Measurements from ENCODE around the gene NTRK1.
A peak's percentile ranks its signal among the peaks of the same experiment; 100 is the strongest.

The NTRK1 gene

DNA sequence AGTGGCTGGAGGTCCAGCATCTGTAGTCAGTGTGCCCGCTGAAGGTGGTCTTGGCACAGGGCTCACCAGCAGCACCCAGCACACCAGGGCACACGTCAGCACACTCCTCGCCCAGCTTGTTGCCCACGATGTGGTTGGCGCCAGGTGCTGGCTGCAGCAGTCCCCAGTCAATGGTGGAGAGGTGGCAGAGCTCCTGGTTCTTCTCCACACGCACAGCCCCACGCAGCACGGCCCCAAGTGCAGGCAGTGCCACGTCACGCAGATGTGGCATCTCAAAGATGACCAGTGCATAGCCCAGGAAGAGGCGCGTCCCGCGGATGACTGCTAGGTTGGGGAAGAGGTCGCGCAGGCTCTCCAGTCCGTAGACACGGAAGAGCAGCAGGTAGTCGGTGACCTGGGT is 6.9 kb upstream of the NTRK1 start:
- H3K4me3 ChIP-seq (ENCODE audit: insufficient read depth, low read depth, low read length, poor library complexity, severe bottlenecking): no peak overlapping the region
- H3K27ac ChIP-seq (ENCODE audit: insufficient read depth, low read length, poor library complexity, severe bottlenecking): no peak overlapping the region
- no peak for DNase-seq
- no peaks in the 10 kb centered on the region for H3K36me3 ChIP-seq (ENCODE audit: control insufficient read depth, insufficient read depth, low read length)
- no peaks in the 10 kb centered on the region for H3K9me3 ChIP-seq (ENCODE audit: control insufficient read depth, low read length)
- H3K27me3 ChIP-seq (replicated peaks; ENCODE audit: control insufficient read depth, insufficient read depth, low read length, poor library complexity, severe bottlenecking): no peaks in the 10 kb centered on the region
- H3K4me1 ChIP-seq (ENCODE audit: control insufficient read depth, insufficient read depth, low read length, poor library complexity, severe bottlenecking): peaks cover 6% of the 10 kb centered on the region

DNA sequence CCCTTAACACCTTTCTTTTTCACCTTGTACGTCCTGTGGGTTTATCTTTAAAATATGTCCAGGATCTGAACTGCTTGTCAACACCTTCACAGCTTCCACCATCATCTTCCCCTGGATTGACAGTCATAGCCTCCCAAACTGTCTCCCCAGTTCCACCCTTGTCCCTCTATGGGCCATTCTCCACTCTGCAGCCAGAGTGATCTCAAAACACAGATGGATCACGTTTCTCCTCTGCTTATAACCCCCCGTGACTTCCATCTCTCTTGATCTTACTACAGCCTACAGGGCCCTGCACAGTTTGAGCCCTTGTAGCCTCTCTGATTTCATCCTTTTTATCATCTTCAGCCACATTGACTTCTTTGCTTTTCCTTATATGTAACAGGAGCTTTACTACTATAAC is 6.0 kb upstream of the NTRK1 start:
- Histone ChIP-seq H3K4me3 (ENCODE audit: insufficient read depth, low read depth, low read length, poor library complexity, severe bottlenecking) (no peak overlapping the region), H3K9me3 (ENCODE audit: control insufficient read depth, low read length) (no peaks in the 10 kb centered on the region), H3K4me1 (ENCODE audit: control insufficient read depth, insufficient read depth, low read length, poor library complexity, severe bottlenecking) (peaks cover 6% of the 10 kb centered on the region), H3K36me3 (ENCODE audit: control insufficient read depth, insufficient read depth, low read length) (no peaks in the 10 kb centered on the region), H3K27me3 (replicated peaks; ENCODE audit: control insufficient read depth, insufficient read depth, low read length, poor library complexity, severe bottlenecking) (no peaks in the 10 kb centered on the region), H3K27ac (ENCODE audit: insufficient read depth, low read length, poor library complexity, severe bottlenecking) (no peak overlapping the region)
- DNase-seq: no peak

DNA sequence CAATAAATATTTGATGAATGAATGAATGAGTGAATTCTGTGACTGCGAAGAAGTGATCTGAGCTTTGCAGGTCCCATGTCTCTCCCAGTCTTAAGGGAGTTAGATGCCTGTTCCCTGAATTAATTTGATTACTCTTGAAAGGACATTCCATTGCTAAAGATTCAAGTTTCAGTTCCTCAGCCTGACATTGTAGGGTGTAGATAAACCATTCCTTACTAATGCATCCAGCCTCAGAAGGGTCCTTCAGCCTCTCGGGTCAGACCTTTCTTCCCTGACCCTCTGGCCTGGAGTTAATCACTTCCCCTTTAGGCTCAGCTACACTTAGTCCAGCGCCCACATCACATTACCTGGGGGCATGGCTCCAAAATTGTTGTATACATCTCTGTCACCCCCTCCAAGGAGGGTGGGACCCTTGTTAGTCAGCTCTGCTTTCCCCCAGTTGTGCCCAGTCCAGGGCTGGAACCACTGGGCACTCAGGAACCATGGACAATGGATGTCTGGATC is 4.3 kb upstream of the NTRK1 start:
- H3K4me1 ChIP-seq (ENCODE audit: control insufficient read depth, insufficient read depth, low read length, poor library complexity, severe bottlenecking): peaks cover 23% of the 10 kb centered on the region
- peaks cover 7% of the 10 kb centered on the region for H3K27me3 ChIP-seq (replicated peaks; ENCODE audit: control insufficient read depth, insufficient read depth, low read length, poor library complexity, severe bottlenecking)
- H3K4me3 ChIP-seq (ENCODE audit: insufficient read depth, low read depth, low read length, poor library complexity, severe bottlenecking): no peak overlapping the region
- DNase-seq: no peak
- H3K27ac ChIP-seq (ENCODE audit: insufficient read depth, low read length, poor library complexity, severe bottlenecking): no peak overlapping the region
- H3K36me3 ChIP-seq (ENCODE audit: control insufficient read depth, insufficient read depth, low read length): no peaks in the 10 kb centered on the region
- no peaks in the 10 kb centered on the region for H3K9me3 ChIP-seq (ENCODE audit: control insufficient read depth, low read length)

DNA sequence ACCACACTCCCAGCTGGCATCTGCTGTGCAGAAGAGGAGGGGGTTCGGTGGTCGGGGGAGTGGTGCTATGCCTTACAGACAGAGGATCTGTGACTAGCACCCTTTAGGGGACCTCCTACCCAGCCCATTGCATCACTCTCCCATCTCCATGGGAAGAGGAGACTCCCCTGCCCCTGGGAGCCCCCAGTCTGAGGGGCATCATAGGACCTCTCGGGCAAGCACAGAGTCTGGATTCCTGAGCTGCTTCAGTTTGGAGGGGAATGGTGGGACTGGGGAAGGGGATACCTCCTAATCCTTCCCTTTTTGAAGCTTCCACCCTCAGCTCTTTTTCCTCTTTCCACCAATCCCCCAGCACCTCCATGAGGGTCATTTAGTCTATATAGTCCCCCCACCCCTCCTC is 3.1 kb upstream of the NTRK1 start:
- Histone ChIP-seq H3K4me3 (ENCODE audit: insufficient read depth, low read depth, low read length, poor library complexity, severe bottlenecking) (no peak overlapping the region), H3K27me3 (replicated peaks; ENCODE audit: control insufficient read depth, insufficient read depth, low read length, poor library complexity, severe bottlenecking) (peaks cover 19% of the 10 kb centered on the region), H3K9me3 (ENCODE audit: control insufficient read depth, low read length) (no peaks in the 10 kb centered on the region), H3K27ac (ENCODE audit: insufficient read depth, low read length, poor library complexity, severe bottlenecking) (no peak overlapping the region), H3K36me3 (ENCODE audit: control insufficient read depth, insufficient read depth, low read length) (no peaks in the 10 kb centered on the region), H3K4me1 (ENCODE audit: control insufficient read depth, insufficient read depth, low read length, poor library complexity, severe bottlenecking) (peaks cover 23% of the 10 kb centered on the region)
- no peak for DNase-seq

DNA sequence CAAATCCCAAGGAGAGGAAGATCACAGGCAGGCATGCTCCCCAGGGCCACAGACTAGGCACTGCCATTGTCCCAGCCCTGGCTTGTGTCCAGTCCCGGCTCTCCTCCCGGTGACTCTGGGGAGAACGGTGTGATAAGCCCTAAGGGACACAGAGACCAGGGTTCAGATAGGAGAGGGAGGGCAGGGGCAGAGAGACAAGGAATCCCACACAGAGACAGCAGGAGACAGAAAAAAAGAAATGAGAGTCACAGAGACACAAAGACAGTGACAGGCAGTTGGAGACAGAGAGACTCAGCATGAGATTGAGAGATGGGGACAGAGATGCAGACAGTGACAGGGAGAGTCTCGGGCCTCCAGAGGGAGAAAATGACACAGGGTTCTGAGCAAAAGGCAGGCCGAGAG is 2.1 kb upstream of the NTRK1 start:
- Histone ChIP-seq H3K36me3 (ENCODE audit: control insufficient read depth, insufficient read depth, low read length) (no peaks in the 10 kb centered on the region), H3K27ac (ENCODE audit: insufficient read depth, low read length, poor library complexity, severe bottlenecking) (no peak overlapping the region), H3K9me3 (ENCODE audit: control insufficient read depth, low read length) (no peaks in the 10 kb centered on the region), H3K27me3 (replicated peaks; ENCODE audit: control insufficient read depth, insufficient read depth, low read length, poor library complexity, severe bottlenecking) (peaks cover 19% of the 10 kb centered on the region), H3K4me1 (ENCODE audit: control insufficient read depth, insufficient read depth, low read length, poor library complexity, severe bottlenecking) (peaks cover 23% of the 10 kb centered on the region), H3K4me3 (ENCODE audit: insufficient read depth, low read depth, low read length, poor library complexity, severe bottlenecking) (no peak overlapping the region)
- DNase-seq: no peak

DNA sequence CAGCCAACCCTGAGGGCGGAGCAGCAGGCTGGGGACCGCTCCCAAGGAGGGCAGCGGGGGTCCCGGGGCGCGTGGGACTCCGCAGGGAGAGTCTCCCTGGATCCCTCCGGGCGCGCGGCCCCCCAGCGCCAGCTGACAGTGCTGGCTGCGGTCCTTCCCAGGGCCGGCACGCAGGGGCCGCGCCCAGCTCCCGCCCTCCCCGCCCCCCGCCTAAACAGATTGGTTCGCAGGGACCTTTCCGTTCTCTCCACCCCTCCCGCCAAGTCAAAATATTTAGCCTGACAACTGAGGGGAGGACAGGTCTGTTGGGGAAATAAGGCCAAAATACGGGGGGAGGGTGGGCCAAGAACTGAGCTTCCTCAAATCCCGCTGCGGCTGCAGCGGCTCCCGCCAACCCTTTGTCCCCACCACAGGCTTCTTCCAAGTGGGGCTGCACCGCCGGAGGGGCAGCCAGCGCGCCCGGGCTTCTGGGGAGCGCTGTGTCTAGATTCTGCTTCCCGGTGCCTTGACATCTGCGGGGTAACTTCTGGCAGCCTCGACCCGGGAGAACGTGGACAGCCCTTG is 1.6 kb upstream of the NTRK1 start, which contains the start of gene INSRR:
TSS of gene INSRR (minus strand) at position 159 of the 564 bp plus-strand sequence. CDS start 496 bp downstream, outside the sequence.
- Histone ChIP-seq H3K27me3 (replicated peaks; ENCODE audit: control insufficient read depth, insufficient read depth, low read length, poor library complexity, severe bottlenecking) (peaks cover 19% of the 10 kb centered on the region), H3K4me3 (ENCODE audit: insufficient read depth, low read depth, low read length, poor library complexity, severe bottlenecking) (peak within 1 kb of the TSS; percentile 60), H3K36me3 (ENCODE audit: control insufficient read depth, insufficient read depth, low read length) (no peaks in the 10 kb centered on the region), H3K27ac (ENCODE audit: insufficient read depth, low read length, poor library complexity, severe bottlenecking) (no peak within 1 kb of the TSS), H3K9me3 (ENCODE audit: control insufficient read depth, low read length) (no peaks in the 10 kb centered on the region), H3K4me1 (ENCODE audit: control insufficient read depth, insufficient read depth, low read length, poor library complexity, severe bottlenecking) (peaks cover 23% of the 10 kb centered on the region)
- DNase-seq: no peak

DNA sequence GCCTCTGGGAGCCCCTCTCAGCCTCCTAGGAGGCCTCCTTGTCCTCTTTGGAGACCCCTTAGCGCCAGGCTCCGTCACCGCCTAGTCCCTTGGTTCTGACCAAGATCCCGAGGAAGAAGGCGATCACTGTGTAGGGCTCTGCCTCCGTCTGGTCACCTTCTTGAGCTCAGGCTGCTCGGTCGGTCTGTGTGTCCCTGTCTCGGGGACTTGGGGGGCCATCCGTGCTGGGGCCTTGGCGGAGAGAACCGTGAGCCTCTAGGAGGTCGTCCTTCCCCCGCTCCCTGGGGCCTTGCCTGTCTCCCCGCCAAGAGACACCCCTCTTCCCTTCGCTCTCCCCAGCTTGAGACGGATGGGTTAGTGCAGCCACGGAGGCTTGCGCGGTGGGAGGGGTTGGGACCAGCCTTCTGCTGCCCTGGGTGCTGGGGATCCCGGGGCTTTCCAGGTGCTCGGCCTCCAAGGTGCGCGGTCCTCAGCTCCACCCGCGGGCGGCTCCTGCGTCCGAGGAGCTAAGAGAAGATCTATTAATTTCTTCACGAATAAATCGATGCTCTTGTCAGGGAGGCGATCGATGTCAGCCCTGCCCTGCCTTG is 1.0 kb upstream of the NTRK1 start:
- Histone ChIP-seq H3K27ac (ENCODE audit: insufficient read depth, low read length, poor library complexity, severe bottlenecking) (no peak overlapping the region), H3K36me3 (ENCODE audit: control insufficient read depth, insufficient read depth, low read length) (no peaks in the 10 kb centered on the region), H3K4me1 (ENCODE audit: control insufficient read depth, insufficient read depth, low read length, poor library complexity, severe bottlenecking) (peaks cover 23% of the 10 kb centered on the region), H3K4me3 (ENCODE audit: insufficient read depth, low read depth, low read length, poor library complexity, severe bottlenecking) (peak overlapping the region; percentile 60), H3K9me3 (ENCODE audit: control insufficient read depth, low read length) (no peaks in the 10 kb centered on the region), H3K27me3 (replicated peaks; ENCODE audit: control insufficient read depth, insufficient read depth, low read length, poor library complexity, severe bottlenecking) (peaks cover 24% of the 10 kb centered on the region)
- DNase-seq: no peak

DNA sequence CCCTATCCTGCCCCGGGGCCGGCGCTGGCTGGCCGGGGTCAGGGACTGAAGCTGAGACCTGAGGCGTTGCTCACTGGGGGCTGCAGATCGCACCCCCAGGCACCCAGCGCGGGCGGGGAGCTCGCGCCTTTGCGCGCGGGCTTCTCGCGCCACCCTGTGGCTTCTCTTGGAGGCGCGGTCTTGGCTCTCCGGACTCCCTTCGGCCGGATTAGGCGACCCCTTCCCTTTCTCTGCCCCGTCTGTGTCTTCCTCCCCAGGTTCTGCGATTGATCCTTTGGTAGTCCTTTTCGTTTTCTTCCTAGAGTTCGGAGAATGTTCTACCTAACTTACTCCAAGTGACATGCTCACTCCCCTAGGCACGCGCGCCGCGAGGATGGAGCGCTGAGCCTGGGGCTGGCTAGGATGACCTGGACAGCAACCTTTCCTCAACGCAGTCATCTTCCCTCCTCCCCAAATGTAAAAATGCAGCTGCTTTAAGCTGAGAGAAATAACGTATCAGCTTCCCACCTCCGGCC is 495 bp upstream of the NTRK1 start:
- H3K27me3 ChIP-seq (replicated peaks; ENCODE audit: control insufficient read depth, insufficient read depth, low read length, poor library complexity, severe bottlenecking): peaks cover 25% of the 10 kb centered on the region
- DNase-seq: peak; percentile 20 to 45 (median 37)

DNA sequence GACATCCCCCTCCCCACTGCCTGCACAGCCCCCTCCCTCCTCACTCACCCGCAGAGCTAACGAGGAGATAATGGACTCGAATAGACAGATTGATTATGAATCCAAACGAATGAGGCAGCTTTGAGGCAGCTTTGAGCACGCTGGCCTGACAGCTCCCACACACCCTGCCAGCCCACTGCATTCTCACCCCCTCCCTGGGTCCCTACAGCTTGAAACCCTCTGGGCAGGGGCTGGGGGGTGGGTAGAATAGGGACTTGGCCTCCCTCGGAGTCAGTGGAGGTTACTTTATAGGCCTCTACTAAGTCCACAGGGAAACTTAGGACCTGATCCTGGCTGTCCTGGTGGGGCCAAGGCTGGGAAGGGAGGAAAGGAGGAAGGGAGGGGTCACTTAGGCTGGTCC is 1.9 kb downstream of the NTRK1 start:
- Histone ChIP-seq H3K27ac (ENCODE audit: insufficient read depth, low read length, poor library complexity, severe bottlenecking) (no peak overlapping the region), H3K27me3 (replicated peaks; ENCODE audit: control insufficient read depth, insufficient read depth, low read length, poor library complexity, severe bottlenecking) (peaks cover 33% of the 10 kb centered on the region), H3K4me3 (ENCODE audit: insufficient read depth, low read depth, low read length, poor library complexity, severe bottlenecking) (no peak overlapping the region)

More for the DNA sequence above, 495 bp upstream of the NTRK1 start:
- no peaks in the 10 kb centered on the region for H3K9me3 ChIP-seq (ENCODE audit: control insufficient read depth, low read length)
- H3K4me1 ChIP-seq (ENCODE audit: control insufficient read depth, insufficient read depth, low read length, poor library complexity, severe bottlenecking): peaks cover 23% of the 10 kb centered on the region
- peak overlapping the region; percentile 60 for H3K4me3 ChIP-seq (ENCODE audit: insufficient read depth, low read depth, low read length, poor library complexity, severe bottlenecking)
- H3K27ac ChIP-seq (ENCODE audit: insufficient read depth, low read length, poor library complexity, severe bottlenecking): no peak overlapping the region
- no peaks in the 10 kb centered on the region for H3K36me3 ChIP-seq (ENCODE audit: control insufficient read depth, insufficient read depth, low read length)

DNA sequence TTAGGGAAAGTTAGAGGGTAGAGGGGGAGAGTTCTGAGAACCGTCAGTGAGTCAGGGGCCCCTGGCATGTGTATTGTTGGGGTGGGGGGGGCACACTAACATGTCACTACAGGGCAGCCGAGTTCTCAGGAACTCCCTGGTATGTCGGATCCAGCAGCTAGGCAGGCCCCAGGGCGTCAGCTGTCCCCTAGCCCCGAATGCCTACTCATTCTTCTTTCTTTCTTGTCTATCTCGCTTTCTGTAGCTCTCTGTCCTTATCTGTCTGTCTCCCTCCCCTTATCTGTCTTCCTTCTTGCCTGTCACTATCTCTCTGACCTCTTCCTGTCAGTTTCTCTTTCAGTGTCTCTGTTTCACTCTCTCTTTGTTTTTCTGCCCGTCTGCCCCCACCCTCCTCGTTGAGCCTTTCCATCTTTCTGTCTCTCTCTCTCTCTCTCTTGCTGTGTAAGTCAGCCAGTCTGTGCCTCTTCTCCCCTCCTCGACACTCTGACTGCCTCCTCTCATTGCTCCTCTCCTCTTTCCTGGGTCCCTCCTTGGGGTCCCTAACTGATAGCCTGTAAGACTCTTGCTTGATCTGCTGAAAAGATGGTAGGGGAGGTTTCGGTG is 2.4 kb downstream of the NTRK1 start:
- H3K27me3 ChIP-seq (replicated peaks; ENCODE audit: control insufficient read depth, insufficient read depth, low read length, poor library complexity, severe bottlenecking): peaks cover 33% of the 10 kb centered on the region
- no peak for DNase-seq
- H3K4me1 ChIP-seq (ENCODE audit: control insufficient read depth, insufficient read depth, low read length, poor library complexity, severe bottlenecking): peaks cover 30% of the 10 kb centered on the region
- H3K4me3 ChIP-seq (ENCODE audit: insufficient read depth, low read depth, low read length, poor library complexity, severe bottlenecking): no peak overlapping the region
- no peaks in the 10 kb centered on the region for H3K36me3 ChIP-seq (ENCODE audit: control insufficient read depth, insufficient read depth, low read length)
- no peaks in the 10 kb centered on the region for H3K9me3 ChIP-seq (ENCODE audit: control insufficient read depth, low read length)
- no peak overlapping the region for H3K27ac ChIP-seq (ENCODE audit: insufficient read depth, low read length, poor library complexity, severe bottlenecking)

More for the DNA sequence above, 1.9 kb downstream of the NTRK1 start:
- Histone ChIP-seq H3K9me3 (ENCODE audit: control insufficient read depth, low read length) (no peaks in the 10 kb centered on the region), H3K36me3 (ENCODE audit: control insufficient read depth, insufficient read depth, low read length) (no peaks in the 10 kb centered on the region), H3K4me1 (ENCODE audit: control insufficient read depth, insufficient read depth, low read length, poor library complexity, severe bottlenecking) (peaks cover 30% of the 10 kb centered on the region)
- DNase-seq: no peak
